H1 (cell line): Measurements from ENCODE around the gene CEMIP2.

Experiments used
- EZH2 ChIP-seq: fragments of 200-600 bp; sonication (generic); IDR thresholded peaks from 2 replicates; pipeline ENCODE4 v1.7.1; 2012; ENCODE audit warnings: low read depth, mild to moderate bottlenecking, moderate library complexity, low read length, inconsistent platforms; ENCODE audit not compliant: severe bottlenecking
- GABPA ChIP-seq: IDR thresholded peaks from 2 replicates; pipeline ENCODE4 v1.6.1; 2011; ENCODE audit warnings: mild to moderate bottlenecking, low read length, moderate library complexity, borderline replicate concordance; ENCODE audit not compliant: insufficient read depth
- NANOG ChIP-seq: IDR thresholded peaks from 2 replicates; pipeline ENCODE4 v1.6.1; 2011; ENCODE audit warnings: low read length, low read depth, mild to moderate bottlenecking, inconsistent platforms; ENCODE audit not compliant: insufficient read depth, poor library complexity, severe bottlenecking
- TF ChIP-seq, protein P1 (sequence below), 3 experiments: IDR thresholded peaks; 1 replicate in 2 of 3; 2 replicates in 1 of 3; pipeline versions ENCODE4 v1.5.1 to v1.6.1; 2011; ENCODE audit warnings: low read length in 3 of 3, mild to moderate bottlenecking in 3 of 3, inconsistent platforms in 2 of 3, low read depth in 1 of 3, moderate library complexity in 1 of 3; ENCODE audit not compliant: insufficient read depth in 1 of 3; ENCODE audit errors: control extremely low read depth in 1 of 3

DNA sequence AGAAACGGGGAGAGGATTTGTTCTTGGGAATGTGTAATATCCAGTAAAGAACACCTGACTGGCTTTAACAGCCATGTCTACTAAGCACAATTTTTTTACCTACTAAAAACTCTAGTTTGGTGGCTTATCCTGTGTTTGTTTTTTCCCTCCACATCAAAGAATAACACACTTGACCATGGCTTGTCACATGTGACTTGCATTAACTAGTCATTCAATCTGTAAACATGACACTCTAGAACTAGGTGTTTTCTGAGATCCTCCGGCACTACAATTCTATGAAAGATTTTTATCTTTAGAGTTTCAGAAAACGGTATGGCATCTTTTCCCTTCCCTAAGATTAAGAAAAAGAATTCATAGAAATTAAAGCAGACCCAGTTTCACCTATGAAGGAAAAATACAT lies 103.7 kb downstream of the CEMIP2 start:
- TF ChIP-seq, protein P1, sequence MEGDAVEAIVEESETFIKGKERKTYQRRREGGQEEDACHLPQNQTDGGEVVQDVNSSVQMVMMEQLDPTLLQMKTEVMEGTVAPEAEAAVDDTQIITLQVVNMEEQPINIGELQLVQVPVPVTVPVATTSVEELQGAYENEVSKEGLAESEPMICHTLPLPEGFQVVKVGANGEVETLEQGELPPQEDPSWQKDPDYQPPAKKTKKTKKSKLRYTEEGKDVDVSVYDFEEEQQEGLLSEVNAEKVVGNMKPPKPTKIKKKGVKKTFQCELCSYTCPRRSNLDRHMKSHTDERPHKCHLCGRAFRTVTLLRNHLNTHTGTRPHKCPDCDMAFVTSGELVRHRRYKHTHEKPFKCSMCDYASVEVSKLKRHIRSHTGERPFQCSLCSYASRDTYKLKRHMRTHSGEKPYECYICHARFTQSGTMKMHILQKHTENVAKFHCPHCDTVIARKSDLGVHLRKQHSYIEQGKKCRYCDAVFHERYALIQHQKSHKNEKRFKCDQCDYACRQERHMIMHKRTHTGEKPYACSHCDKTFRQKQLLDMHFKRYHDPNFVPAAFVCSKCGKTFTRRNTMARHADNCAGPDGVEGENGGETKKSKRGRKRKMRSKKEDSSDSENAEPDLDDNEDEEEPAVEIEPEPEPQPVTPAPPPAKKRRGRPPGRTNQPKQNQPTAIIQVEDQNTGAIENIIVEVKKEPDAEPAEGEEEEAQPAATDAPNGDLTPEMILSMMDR (IDR thresholded peaks at IDR 0.05; ENCODE audit: control extremely low read depth in 1 of 3, insufficient read depth in 1 of 3, low read depth in 1 of 3, low read length in 3 of 3): no peak
- TF ChIP-seq EZH2 (no peak), GABPA (no peak), NANOG (no peak)
